Smooth muscle cell (in vitro differentiated cells): Measurements from ENCODE around the gene CDH18. TPM values are rescaled to one million over a fixed set of nuclear protein-coding genes. Genes with fewer than 3 reads are reported as not detected.
"Not testable (repeated sequence)": the region's sequence is repeated elsewhere in the genome, so short reads cannot be mapped to it uniquely, and the experiment has no call there.

Experiments
- DNase-seq: peaks from one replicate; lab custom pipeline; 2025; ENCODE audit not compliant: unreplicated experiment; lab: John Stamatoyannopoulos, UW
- H2AFZ ChIP-seq: fragments of 200-600 bp; sonication (generic); 2 replicates; pipeline ENCODE4 v1.6.0; 2016; ENCODE audit warnings: antibody characterized with exemption, low read depth, mild to moderate bottlenecking
- H3F3A ChIP-seq: fragments of 200-600 bp; sonication (generic); 2 replicates; pipeline ENCODE4 v1.6.0; 2017; ENCODE audit warnings: antibody characterized with exemption, low read depth
- H3K27ac ChIP-seq: fragments of 200-600 bp; sonication (generic); 2 replicates; pipeline ENCODE4 v1.5.1; 2016; ENCODE audit warnings: low read depth, mild to moderate bottlenecking
- H3K27me3 ChIP-seq: fragments of 200-600 bp; sonication (generic); 2 replicates; pipeline ENCODE4 v1.6.1; 2016; ENCODE audit warnings: low read depth, mild to moderate bottlenecking
- H3K36me3 ChIP-seq: fragments of 200-600 bp; sonication (generic); 2 replicates; pipeline ENCODE4 v1.5.1; 2016; ENCODE audit warnings: low read depth
- H3K4me1 ChIP-seq: fragments of 200-600 bp; sonication (generic); 2 replicates; pipeline ENCODE4 v1.5.1; 2016; ENCODE audit warnings: low read depth
- H3K4me2 ChIP-seq: fragments of 200-600 bp; sonication (generic); 2 replicates; pipeline ENCODE4 v1.6.0; 2016; ENCODE audit warnings: mild to moderate bottlenecking
- H3K4me3 ChIP-seq: fragments of 200-600 bp; sonication (generic); 2 replicates; pipeline ENCODE4 v1.5.1; 2016; ENCODE audit warnings: mild to moderate bottlenecking
- H3K79me2 ChIP-seq: fragments of 200-600 bp; sonication (generic); 2 replicates; pipeline ENCODE4 v1.6.0; 2016; ENCODE audit warnings: low read depth, mild to moderate bottlenecking
- H3K9ac ChIP-seq: fragments of 200-600 bp; sonication (generic); 2 replicates; pipeline ENCODE4 v1.6.0; 2016; ENCODE audit warnings: low read depth
- H3K9me3 ChIP-seq: fragments of 200-600 bp; sonication (generic); replicated peaks from 2 replicates; pipeline ENCODE4 v1.5.1; 2016; ENCODE audit warnings: low read depth
- H4K20me1 ChIP-seq: fragments of 200-600 bp; sonication (generic); 2 replicates; pipeline ENCODE4 v1.6.0; 2016; ENCODE audit warnings: low read depth
- CTCF ChIP-seq: fragments of 200-600 bp; sonication (generic); IDR thresholded peaks from 2 replicates; pipeline ENCODE4 v1.5.1; 2017; ENCODE audit warnings: borderline replicate concordance, mild to moderate bottlenecking, antibody characterized with exemption; ENCODE audit not compliant: insufficient read depth, poor library complexity, severe bottlenecking
- WGBS: methylation state at CpG from one replicate; pipeline ENCODE4 v1.1.7; 2016; ENCODE audit warnings: low lambda C conversion rate; 5-methylcytosine and 5-hydroxymethylcytosine counted together
- polyA plus RNA-seq: library from polyadenylated mRNA; unstranded; fragments of >200 nt; fragmentation: Nextera tagmentation; extraction: Ambion mirVana; gene quantifications from 2 replicates; pipeline ENCODE4 v1.2.1, GENCODE V29; 2016
- total RNA-seq: library from RNA; depleted of rRNA; stranded (reverse); fragments of >200 nt; gene quantifications from 2 replicates; pipeline ENCODE4 v1.2.3, GENCODE V29; 2014

Gene CDH18
- total and polyA plus RNA-seq, 2 experiments from 2014 or later: 0.13 TPM; not detected in 1

- no peaks in the 10 kb centered on the region for H3K36me3 ChIP-seq
- no peak overlapping the region for H3K9ac ChIP-seq
- no peak for DNase-seq
- no peak for TF ChIP-seq CTCF
- no peaks in the 10 kb centered on the region for H3K4me1 ChIP-seq
- no peaks in the 10 kb centered on the region for H3K27me3 ChIP-seq
- no peak overlapping the region for H2AFZ ChIP-seq
- H4K20me1 ChIP-seq: no peaks in the 10 kb centered on the region
- no peak overlapping the region for H3K27ac ChIP-seq
- H3K9me3 ChIP-seq: no peaks in the 10 kb centered on the region
- H3K4me2 ChIP-seq: no peak overlapping the region
- H3F3A ChIP-seq: no peaks in the 10 kb centered on the region
- WGBS: 66% methylated on average over 5 of the region's 5 CpGs
- no peak overlapping the region for H3K4me3 ChIP-seq
- H3K79me2 ChIP-seq: no peaks in the 10 kb centered on the region
Measured at GRCh38 chr5:19777363-19777762, 210.6 kb downstream of the CDH18 start.

- not testable (repeated sequence) for H3K4me3 ChIP-seq, H3K4me2 ChIP-seq, DNase-seq, H3K79me2 ChIP-seq, H3K9me3 ChIP-seq, H3K9ac ChIP-seq, H3K36me3 ChIP-seq, H3K27ac ChIP-seq, H3K27me3 ChIP-seq, H2AFZ ChIP-seq, H4K20me1 ChIP-seq, H3F3A ChIP-seq, H3K4me1 ChIP-seq
- 80% methylated on average over 5 of the region's 5 CpGs for WGBS
Measured at GRCh38 chr5:19776886-19777285, 211.1 kb downstream of the CDH18 start.

GRCh38 chr5:19771174-19771835, 216.7 kb downstream of the CDH18 start:
- no peak for DNase-seq
- H3K9me3 ChIP-seq: no peaks in the 10 kb centered on the region

GRCh38 chr5:19770396-19770795, 217.6 kb downstream of the CDH18 start:
- no peaks in the 10 kb centered on the region for H3K4me1 ChIP-seq
- no peak overlapping the region for H3K4me2 ChIP-seq
- no peaks in the 10 kb centered on the region for H3K36me3 ChIP-seq
- no peak overlapping the region for H3K9ac ChIP-seq
- no peaks in the 10 kb centered on the region for H4K20me1 ChIP-seq
- H3K27me3 ChIP-seq: no peaks in the 10 kb centered on the region
- no peak overlapping the region for H3K27ac ChIP-seq
- no peaks in the 10 kb centered on the region for H3K79me2 ChIP-seq
- no peaks in the 10 kb centered on the region for H3K9me3 ChIP-seq
- no peak overlapping the region for H2AFZ ChIP-seq
- H3F3A ChIP-seq: no peaks in the 10 kb centered on the region
- no peak overlapping the region for H3K4me3 ChIP-seq
- DNase-seq: no peak
- TF ChIP-seq CTCF: no peak

More at GRCh38 chr5:19771174-19771835, 216.7 kb downstream of the CDH18 start:
- H3F3A ChIP-seq: no peaks in the 10 kb centered on the region
- H2AFZ ChIP-seq: no peak overlapping the region
- 57% methylated on average over 6 of the region's 6 CpGs for WGBS
- H3K4me1 ChIP-seq: no peaks in the 10 kb centered on the region
- no peak overlapping the region for H3K9ac ChIP-seq
- no peak overlapping the region for H3K27ac ChIP-seq
- TF ChIP-seq CTCF: no peak
- H3K27me3 ChIP-seq: no peaks in the 10 kb centered on the region
- no peaks in the 10 kb centered on the region for H4K20me1 ChIP-seq
- H3K4me2 ChIP-seq: peak overlapping the region; percentile 8
- H3K36me3 ChIP-seq: no peaks in the 10 kb centered on the region
- H3K79me2 ChIP-seq: no peaks in the 10 kb centered on the region
- H3K4me3 ChIP-seq: no peak overlapping the region
